GM23338 (cell line): ENCODE data around the gene TCF7. TPM values are rescaled to one million over a fixed set of nuclear protein-coding genes. Genes with fewer than 3 reads are reported as not detected.

Source experiments
- ATAC-seq: fragments of 200-7000 bp; cut with Tn5 transposase; 3 replicates; pipeline ENCODE4 v1.9.1; 2020
- DNase-seq: peaks from one replicate; pipeline ENCODE4 v3.0.0-alpha.2; 2015; ENCODE audit warnings: low spot score
- H2AFZ ChIP-seq: fragments of 200-600 bp; sonication (generic); 2 replicates; pipeline ENCODE4 v1.8.0; 2016; ENCODE audit warnings: antibody characterized with exemption, mild to moderate bottlenecking, moderate library complexity
- H3F3A ChIP-seq: fragments of 200-600 bp; sonication (generic); replicated peaks from 2 replicates; pipeline ENCODE4 v1.8.0; 2017; ENCODE audit warnings: antibody characterized with exemption, mixed run types, low read depth
- H3K27ac ChIP-seq: fragments of 200-600 bp; sonication (generic); 2 replicates; pipeline ENCODE4 v1.6.1; 2016; ENCODE audit warnings: low read depth
- H3K27me3 ChIP-seq: fragments of 200-600 bp; sonication (generic); 2 replicates; pipeline ENCODE4 v1.8.0; 2016; ENCODE audit warnings: mild to moderate bottlenecking, mixed run types, moderate library complexity; ENCODE audit not compliant: insufficient read depth
- H3K36me3 ChIP-seq: fragments of 200-600 bp; sonication (generic); 2 replicates; pipeline ENCODE4 v1.8.0; 2016; ENCODE audit warnings: mild to moderate bottlenecking; ENCODE audit not compliant: insufficient read depth
- H3K4me1 ChIP-seq: fragments of 200-600 bp; sonication (generic); 2 replicates; pipeline ENCODE4 v1.8.0; 2016; ENCODE audit warnings: mild to moderate bottlenecking, moderate library complexity; ENCODE audit not compliant: insufficient read depth
- H3K4me2 ChIP-seq: fragments of 200-600 bp; sonication (generic); 2 replicates; pipeline ENCODE4 v1.7.1; 2017; ENCODE audit warnings: mixed run types
- H3K4me3 ChIP-seq: fragments of 200-600 bp; sonication (generic); 2 replicates; pipeline ENCODE4 v1.6.1; 2016; ENCODE audit warnings: mixed run types
- H3K79me2 ChIP-seq: fragments of 200-600 bp; sonication (generic); replicated peaks from 2 replicates; pipeline ENCODE4 v1.8.0; 2017; ENCODE audit warnings: mild to moderate bottlenecking; ENCODE audit not compliant: insufficient read depth
- H3K9me2 ChIP-seq: fragments of 200-600 bp; sonication (generic); 2 replicates; pipeline ENCODE4 v1.8.0; 2017; ENCODE audit not compliant: insufficient read depth
- H4K20me1 ChIP-seq: fragments of 200-600 bp; sonication (generic); replicated peaks from 2 replicates; pipeline ENCODE4 v1.8.0; 2017; ENCODE audit warnings: mild to moderate bottlenecking; ENCODE audit not compliant: insufficient read depth
- H3K27ac Mint-ChIP-seq: 2 replicates; pipeline ENCODE4 v1.8.0; 2020; ENCODE audit warnings: inconsistent platforms, mild to moderate bottlenecking, moderate library complexity, mixed read lengths
- H3K27me3 Mint-ChIP-seq: 3 replicates; pipeline ENCODE4 v1.8.0; 2022; ENCODE audit warnings: low read depth, mild to moderate bottlenecking, moderate library complexity, mixed read lengths, inconsistent platforms; ENCODE audit not compliant: insufficient read depth, poor library complexity
- H3K36me3 Mint-ChIP-seq: 3 replicates; pipeline ENCODE4 v1.8.0; 2021; ENCODE audit warnings: low read depth, mild to moderate bottlenecking, inconsistent platforms, moderate library complexity, mixed read lengths
- H3K4me1 Mint-ChIP-seq: 3 replicates; pipeline ENCODE4 v1.8.0; 2020; ENCODE audit warnings: mild to moderate bottlenecking, inconsistent platforms, mixed read lengths
- H3K4me3 Mint-ChIP-seq: 3 replicates; pipeline ENCODE4 v1.8.0; 2021; ENCODE audit warnings: moderate library complexity, mild to moderate bottlenecking, inconsistent platforms, mixed read lengths
- H3K9me3 Mint-ChIP-seq: 3 replicates; pipeline ENCODE4 v1.8.0; 2020; ENCODE audit warnings: moderate library complexity, mild to moderate bottlenecking, inconsistent platforms, mixed read lengths
- CTCF ChIP-seq, 2 experiments: fragments of 200-600 bp in 1 of 2; sonication (generic) in 1 of 2; conservative IDR thresholded peaks; 2 replicates each; pipeline versions ENCODE4 v1.5.1 to v1.6.1; 2016 to 2017; ENCODE audit warnings: antibody characterized with exemption in 2 of 2, low read depth in 2 of 2, mild to moderate bottlenecking in 2 of 2, moderate library complexity in 1 of 2
- ETS1 ChIP-seq: IDR thresholded peaks from 2 replicates; pipeline ENCODE4 v1.6.1; 2016; ENCODE audit warnings: antibody characterized with exemption
- EZH2 ChIP-seq: fragments of 200-600 bp; sonication (generic); IDR thresholded peaks from one replicate; pipeline ENCODE4 v1.8.0; 2017; ENCODE audit warnings: antibody characterized with exemption, mild to moderate bottlenecking, low read depth; ENCODE audit not compliant: unreplicated experiment
- JUNB ChIP-seq: IDR thresholded peaks from one replicate; pipeline ENCODE4 v1.6.1; 2016; ENCODE audit warnings: antibody characterized with exemption; ENCODE audit not compliant: unreplicated experiment
- NANOG ChIP-seq: IDR thresholded peaks from 2 replicates; pipeline ENCODE4 v1.6.1; 2016; ENCODE audit warnings: antibody characterized with exemption, borderline replicate concordance
- REST ChIP-seq: IDR thresholded peaks from one replicate; pipeline ENCODE4 v1.6.1; 2018; ENCODE audit warnings: antibody characterized with exemption; ENCODE audit not compliant: unreplicated experiment
- STAT1 ChIP-seq: IDR thresholded peaks from one replicate; pipeline ENCODE4 v1.6.1; 2016; ENCODE audit warnings: antibody characterized with exemption; ENCODE audit not compliant: unreplicated experiment
- ZNF331 ChIP-seq: fragments of 250-450 bp; sonication (Bioruptor Pico); IDR thresholded peaks from 2 replicates; pipeline ENCODE4 v1.5.0; 2020; ENCODE audit warnings: low read depth, mild to moderate bottlenecking, moderate library complexity
- polyA plus RNA-seq: library from polyadenylated mRNA; unstranded; fragments of >200 nt; fragmentation: Nextera tagmentation; extraction: Ambion mirVana; gene quantifications from 2 replicates; pipeline ENCODE4 v1.2.1, GENCODE V29; 2016
- total RNA-seq: library from RNA; depleted of rRNA; stranded (reverse); fragments of >200 nt; shearing (Covaris generic); gene quantifications from 2 replicates; pipeline ENCODE4 v1.2.3, GENCODE V29; 2014

TCF7 gene
- total and polyA plus RNA-seq, 2 experiments from 2014 or later: 5.6 to 8.1 TPM

- no peak for TF ChIP-seq REST
- no peak for TF ChIP-seq EZH2
- TF ChIP-seq STAT1: no peak
- TF ChIP-seq NANOG: no peak
- no peak for TF ChIP-seq ZNF331 (CRISPR knock-in tag)
- TF ChIP-seq JUNB: no peak
- TF ChIP-seq CTCF (conservative IDR thresholded peaks at IDR 0.05; ENCODE audit: low read depth in 2 of 2): no peak
Measured at GRCh38 chr5:134142806-134143205, 28.3 kb downstream of the TCF7 start (continued).

- no peak overlapping the region for H2AFZ ChIP-seq
- no peak overlapping the region for H3K27ac Mint-ChIP-seq
- H3K4me2 ChIP-seq: no peak overlapping the region
- H4K20me1 ChIP-seq: peaks cover 38% of the 10 kb centered on the region
- peaks cover 4% of the 10 kb centered on the region for H3K4me1 Mint-ChIP-seq
- peaks cover 6% of the 10 kb centered on the region; the same call in 1 of the 2 replicates for H3K36me3 ChIP-seq
- DNase-seq: no peak
- H3K9me3 Mint-ChIP-seq: no peaks in the 10 kb centered on the region
- H3K36me3 Mint-ChIP-seq: peaks cover 25% of the 10 kb centered on the region
- no peaks in the 10 kb centered on the region for H3K27me3 ChIP-seq
- H3K9me2 ChIP-seq: no peaks in the 10 kb centered on the region
- peaks cover 9% of the 10 kb centered on the region for H3K27me3 Mint-ChIP-seq
- H3K79me2 ChIP-seq: peaks cover 8% of the 10 kb centered on the region
- H3K27ac ChIP-seq: no peak overlapping the region
- H3F3A ChIP-seq: peaks cover 8% of the 10 kb centered on the region; the same call in 1 of the 2 replicates
- no peak for ATAC-seq
- H3K4me3 Mint-ChIP-seq: no peak overlapping the region
- no peak overlapping the region for H3K4me3 ChIP-seq
- TF ChIP-seq ETS1 (no peak), EZH2 (no peak)
- peaks cover 6% of the 10 kb centered on the region; the same call in 1 of the 2 replicates for H3K4me1 ChIP-seq
Measured at GRCh38 chr5:134143431-134143830, 28.9 kb downstream of the TCF7 start.
